ENCODE data around the gene FLYWCH2. TPM values are rescaled to one million over a fixed set of nuclear protein-coding genes. Genes with fewer than 3 reads are reported as not detected.

FLYWCH2 gene
- total RNA-seq, 2 donors from 2014 or later, result 52.2 to 53.2 TPM

- H3K36me3 ChIP-seq, result peaks cover 4% of the 10 kb centered on the region
- no peaks in the 10 kb centered on the region for H3K9me3 ChIP-seq
- TF ChIP-seq CTCF (IDR thresholded peaks at IDR 0.05), result no peak
- no peak for DNase-seq (ENCODE audit: low spot score)
- H3K4me1 ChIP-seq (ENCODE audit: control insufficient read depth in 1 of 2, low read depth in 2 of 2), result no peaks in the 10 kb centered on the region
- no peak for ATAC-seq (ENCODE audit: insufficient number of reproducible peaks, low FRiP score, low read depth)
- no peaks in the 10 kb centered on the region for H3K27me3 ChIP-seq (replicated peaks; ENCODE audit: insufficient read depth)
- no peak overlapping the region for H3K27ac ChIP-seq
- no peak overlapping the region for H3K4me3 ChIP-seq
Measured at GRCh38 chr16:2895813-2896212, 12.8 kb downstream of the FLYWCH2 start.

- H3K4me3 ChIP-seq, result no peak overlapping the region
- ATAC-seq (ENCODE audit: insufficient number of reproducible peaks, low FRiP score, low read depth) (no peak), DNase-seq (ENCODE audit: low spot score) (no peak)
- TF ChIP-seq CTCF (IDR thresholded peaks at IDR 0.05), result no peak
- H3K27me3 ChIP-seq (replicated peaks; ENCODE audit: insufficient read depth), result no peaks in the 10 kb centered on the region
- H3K4me1 ChIP-seq (ENCODE audit: control insufficient read depth in 1 of 2, low read depth in 2 of 2), result no peaks in the 10 kb centered on the region
- H3K27ac ChIP-seq, result no peak overlapping the region
- H3K36me3 ChIP-seq, result peaks cover 4% of the 10 kb centered on the region
- no peaks in the 10 kb centered on the region for H3K9me3 ChIP-seq
Measured at GRCh38 chr16:2896480-2897010, 13.5 kb downstream of the FLYWCH2 start.

GRCh38 chr16:2897110-2897509, 14.1 kb downstream of the FLYWCH2 start:
- Histone ChIP-seq H3K4me1 (ENCODE audit: control insufficient read depth in 1 of 2, low read depth in 2 of 2) (no peaks in the 10 kb centered on the region), H3K27ac (no peak overlapping the region), H3K36me3 (peaks cover 4% of the 10 kb centered on the region), H3K9me3 (no peaks in the 10 kb centered on the region), H3K27me3 (replicated peaks; ENCODE audit: insufficient read depth) (no peaks in the 10 kb centered on the region), H3K4me3 (no peak overlapping the region)
- ATAC-seq (ENCODE audit: insufficient number of reproducible peaks, low FRiP score, low read depth) (no peak), DNase-seq (ENCODE audit: low spot score) (no peak)
- TF ChIP-seq CTCF (IDR thresholded peaks at IDR 0.05), result no peak

GRCh38 chr16:2898831-2899563, 16.0 kb downstream of the FLYWCH2 start:
- peaks cover 4% of the 10 kb centered on the region for H3K36me3 ChIP-seq
- DNase-seq (ENCODE audit: low spot score) (no peak), ATAC-seq (ENCODE audit: insufficient number of reproducible peaks, low FRiP score, low read depth) (no peak)
- TF ChIP-seq CTCF (IDR thresholded peaks at IDR 0.05), result no peak
- peaks cover 4 to 5% of the 10 kb centered on the region in 2 donors for H3K4me1 ChIP-seq (ENCODE audit: control insufficient read depth in 1 of 2, low read depth in 2 of 2)
- H3K27ac ChIP-seq, result no peak overlapping the region
- no peak overlapping the region for H3K4me3 ChIP-seq
- no peaks in the 10 kb centered on the region for H3K27me3 ChIP-seq (replicated peaks; ENCODE audit: insufficient read depth)
- no peaks in the 10 kb centered on the region for H3K9me3 ChIP-seq

- TF ChIP-seq CTCF (IDR thresholded peaks at IDR 0.05), result no peak
- no peak overlapping the region for H3K27ac ChIP-seq
- no peaks in the 10 kb centered on the region for H3K27me3 ChIP-seq (replicated peaks; ENCODE audit: insufficient read depth)
- ATAC-seq (ENCODE audit: insufficient number of reproducible peaks, low FRiP score, low read depth), result no peak
- no peak overlapping the region for H3K4me3 ChIP-seq
- H3K4me1 ChIP-seq (ENCODE audit: control insufficient read depth in 1 of 2, low read depth in 2 of 2), result peaks cover 4 to 6% of the 10 kb centered on the region in 2 donors
- no peak for DNase-seq (ENCODE audit: low spot score)
- H3K36me3 ChIP-seq, result peaks cover 4% of the 10 kb centered on the region
- H3K9me3 ChIP-seq, result no peaks in the 10 kb centered on the region
Measured at GRCh38 chr16:2899564-2900072, 16.6 kb downstream of the FLYWCH2 start.

Data from thoracic aorta (tissue), 2 donors.